OCI-LY1 (cell line): Measurements from ENCODE around the gene RPGRIP1.

Source experiments
- EZH2 ChIP-seq: fragments of 200-600 bp; sonication (generic), shearing (Covaris generic); IDR thresholded peaks from 2 replicates; pipeline ENCODE4 v1.8.0; 2017; ENCODE audit warnings: borderline replicate concordance, mixed run types, mild to moderate bottlenecking, antibody characterized with exemption, low read length, moderate library complexity, mixed read lengths
- TF ChIP-seq, protein P1 (sequence below): fragments of 200-600 bp; sonication (generic), shearing (Covaris generic); IDR thresholded peaks from 2 replicates; pipeline ENCODE4 v1.5.1; 2017; ENCODE audit warnings: mild to moderate bottlenecking, antibody characterized with exemption, low read length, moderate library complexity, mixed read lengths

DNA sequence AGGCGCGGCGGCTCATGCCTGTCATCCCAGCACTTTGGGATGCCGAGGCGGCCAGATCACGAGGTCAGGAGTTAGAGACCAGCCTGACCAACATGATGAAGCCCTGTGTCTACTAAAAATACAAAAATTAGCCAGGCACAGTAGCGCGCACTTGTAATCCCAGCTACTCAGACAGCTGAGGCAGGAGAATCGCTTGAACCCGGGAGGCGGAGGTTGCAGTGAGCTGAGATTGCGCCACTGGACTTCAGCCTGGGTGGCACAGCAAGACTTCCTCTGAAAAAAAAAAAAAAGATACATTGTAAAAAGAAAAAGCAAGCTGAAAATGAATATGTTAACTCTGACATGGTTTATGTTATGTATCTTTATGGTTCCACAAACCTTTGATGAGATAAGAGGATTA is 33.6 kb downstream of the RPGRIP1 start:
- no peak for TF ChIP-seq EZH2
- TF ChIP-seq, protein P1, sequence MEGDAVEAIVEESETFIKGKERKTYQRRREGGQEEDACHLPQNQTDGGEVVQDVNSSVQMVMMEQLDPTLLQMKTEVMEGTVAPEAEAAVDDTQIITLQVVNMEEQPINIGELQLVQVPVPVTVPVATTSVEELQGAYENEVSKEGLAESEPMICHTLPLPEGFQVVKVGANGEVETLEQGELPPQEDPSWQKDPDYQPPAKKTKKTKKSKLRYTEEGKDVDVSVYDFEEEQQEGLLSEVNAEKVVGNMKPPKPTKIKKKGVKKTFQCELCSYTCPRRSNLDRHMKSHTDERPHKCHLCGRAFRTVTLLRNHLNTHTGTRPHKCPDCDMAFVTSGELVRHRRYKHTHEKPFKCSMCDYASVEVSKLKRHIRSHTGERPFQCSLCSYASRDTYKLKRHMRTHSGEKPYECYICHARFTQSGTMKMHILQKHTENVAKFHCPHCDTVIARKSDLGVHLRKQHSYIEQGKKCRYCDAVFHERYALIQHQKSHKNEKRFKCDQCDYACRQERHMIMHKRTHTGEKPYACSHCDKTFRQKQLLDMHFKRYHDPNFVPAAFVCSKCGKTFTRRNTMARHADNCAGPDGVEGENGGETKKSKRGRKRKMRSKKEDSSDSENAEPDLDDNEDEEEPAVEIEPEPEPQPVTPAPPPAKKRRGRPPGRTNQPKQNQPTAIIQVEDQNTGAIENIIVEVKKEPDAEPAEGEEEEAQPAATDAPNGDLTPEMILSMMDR: no peak
